K562 treated with DMSO at 1 percent for 24 hours (cell line): Measurements from ENCODE around the gene ZNF560. TPM values are rescaled to one million over a fixed set of nuclear protein-coding genes. Genes with fewer than 3 reads are reported as not detected.

Source experiments
- total RNA-seq: library from RNA; unstranded; fragments of 300-600 nt; gene quantifications from 2 replicates; pipeline ENCODE4 v1.2.3, GENCODE V29; 2022; ENCODE audit warnings: low read depth; ENCODE audit not compliant: insufficient read depth

Gene ZNF560
- total RNA-seq: 0.19 TPM in 1 of 2 replicates, not detected in the other

GRCh38 chr19:9498183-9498902, at the start of gene ZNF560:
ZNF560 (minus strand) TSS chr19:9498616; CDS start chr19:9475313, 23,303 bp downstream.

GRCh38 chr19:9538183-9539058, 40.0 kb upstream of the ZNF560 start, which contains the start of gene ZNF426:
ZNF426 (minus strand) TSS chr19:9538645; CDS start chr19:9536232, 2,413 bp downstream.

DNA sequence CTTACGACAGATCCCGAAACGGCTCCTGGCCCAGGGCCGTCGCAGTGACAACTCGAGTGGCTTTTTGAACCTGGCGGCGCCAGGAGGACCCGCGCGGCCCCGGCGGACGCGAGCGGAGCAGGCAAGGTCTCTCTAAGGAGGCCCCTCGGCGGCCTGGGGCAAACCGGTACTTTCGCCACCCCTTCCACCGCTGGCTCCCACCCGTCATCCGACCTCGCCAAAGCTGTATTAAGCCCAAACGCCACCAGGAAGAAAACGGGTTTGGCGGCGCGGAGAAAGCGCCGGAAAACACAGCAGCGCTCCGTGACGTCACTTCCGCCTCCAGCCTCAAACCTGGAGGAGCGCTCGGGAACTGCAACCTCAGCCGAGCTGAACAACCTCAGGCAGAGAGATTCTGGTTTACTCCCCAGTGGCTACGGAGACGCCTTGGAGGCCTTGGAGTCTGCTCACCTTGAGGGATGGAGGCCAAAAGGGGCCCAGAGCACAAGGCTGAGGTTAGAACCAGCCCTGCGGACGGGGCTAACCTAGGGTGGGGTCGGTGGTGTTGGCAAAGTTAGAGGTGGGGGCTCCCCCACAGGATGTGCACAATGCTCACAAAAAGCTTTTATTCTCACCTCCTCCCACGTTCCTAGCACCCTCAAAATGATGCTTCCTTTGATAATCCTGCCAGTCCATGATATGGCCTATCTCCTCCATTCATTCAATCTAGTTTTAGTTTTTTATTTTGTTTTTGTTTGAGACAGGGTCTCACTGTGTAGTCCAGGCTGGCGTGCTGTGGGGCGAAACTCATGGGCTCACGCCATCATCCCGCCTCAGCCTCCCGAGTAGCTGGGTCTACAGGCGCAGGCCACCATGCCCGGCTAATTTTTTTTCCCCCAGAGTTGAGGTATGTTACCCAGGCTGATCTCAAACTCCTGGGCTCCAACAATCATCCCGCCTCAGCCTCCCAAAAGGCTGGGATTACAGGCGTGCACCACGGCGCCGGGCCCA, 62.8 kb downstream of the ZNF560 start, which contains the start of gene ZNF266:
Gene ZNF266 (minus strand): TSS at position 295 of the 990 bp plus-strand sequence. CDS start 15,484 bp downstream, outside the sequence.

Other genes starting within 250 kb of the ZNF560 start
- gene OR7E24, start 247.7 kb downstream of the ZNF560 start, total RNA-seq: not detected in 2 replicates
- gene ZNF699, start 188.8 kb downstream of the ZNF560 start, total RNA-seq: 2.9 and 5.7 TPM in 2 replicates
- gene ZNF559, start 174.4 kb downstream of the ZNF560 start, total RNA-seq: 5.7 and 8.4 TPM in 2 replicates
- gene ZNF177, start 135.6 kb downstream of the ZNF560 start, total RNA-seq: 2.2 and 7.2 TPM in 2 replicates
- gene ZNF266, start 63.0 kb downstream of the ZNF560 start, total RNA-seq: 18.9 and 19.1 TPM in 2 replicates
- gene ZNF426, start 40.0 kb upstream of the ZNF560 start, total RNA-seq: 3.1 and 6.3 TPM in 2 replicates
- 5.0 and 6.5 TPM in 2 replicates for gene ZNF121, start 85.9 kb upstream of the ZNF560 start, total RNA-seq
- gene ZNF561, start 122.6 kb upstream of the ZNF560 start, total RNA-seq: 13.9 and 14.1 TPM in 2 replicates
- 3.1 and 4.5 TPM in 2 replicates for gene ZNF562, start 176.5 kb upstream of the ZNF560 start, total RNA-seq